ENCODE data around the gene ZNF217.
A peak's percentile ranks its signal among the peaks of the same experiment; 100 is the strongest.
"Not testable (repeated sequence)": the region's sequence is repeated elsewhere in the genome, so short reads cannot be mapped to it uniquely, and the experiment has no call there.

The ZNF217 gene

DNA sequence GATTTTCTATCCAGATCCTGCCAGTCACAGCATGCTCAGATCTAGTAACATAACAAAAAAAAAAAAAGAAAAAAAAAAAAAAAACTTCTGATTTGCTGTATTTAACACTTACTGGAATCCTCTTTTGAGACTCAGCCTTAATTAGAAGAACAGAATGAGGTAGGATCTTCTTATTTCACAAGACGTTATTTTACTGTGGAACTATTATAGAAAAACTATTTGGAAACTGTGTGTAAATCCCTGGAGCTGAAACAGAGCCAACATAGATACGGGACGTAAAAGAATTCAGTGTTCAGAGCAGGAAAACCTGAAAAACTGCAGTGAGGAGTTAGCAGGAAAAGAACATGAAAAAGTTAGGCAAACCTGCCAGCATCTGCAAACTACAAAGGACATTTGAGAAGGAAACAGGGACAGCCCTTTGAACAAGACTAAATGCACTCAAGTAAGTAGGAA is 3.4 kb upstream of the ZNF217 start:
- DNase-seq, result peak; percentile 50

GRCh38 chr20:53596189-53597001 is 2.8 kb upstream of the ZNF217 start:
- peak; percentile 57 for DNase-seq

- not testable (repeated sequence) for DNase-seq
Measured at GRCh38 chr20:53595742-53596141, 2.1 kb upstream of the ZNF217 start.

- DNase-seq, result no peak
Measured at GRCh38 chr20:53595018-53595378, 1.4 kb upstream of the ZNF217 start.

GRCh38 chr20:53594068-53595017 is 704 bp upstream of the ZNF217 start:
- DNase-seq, result peak; percentile 94

DNA sequence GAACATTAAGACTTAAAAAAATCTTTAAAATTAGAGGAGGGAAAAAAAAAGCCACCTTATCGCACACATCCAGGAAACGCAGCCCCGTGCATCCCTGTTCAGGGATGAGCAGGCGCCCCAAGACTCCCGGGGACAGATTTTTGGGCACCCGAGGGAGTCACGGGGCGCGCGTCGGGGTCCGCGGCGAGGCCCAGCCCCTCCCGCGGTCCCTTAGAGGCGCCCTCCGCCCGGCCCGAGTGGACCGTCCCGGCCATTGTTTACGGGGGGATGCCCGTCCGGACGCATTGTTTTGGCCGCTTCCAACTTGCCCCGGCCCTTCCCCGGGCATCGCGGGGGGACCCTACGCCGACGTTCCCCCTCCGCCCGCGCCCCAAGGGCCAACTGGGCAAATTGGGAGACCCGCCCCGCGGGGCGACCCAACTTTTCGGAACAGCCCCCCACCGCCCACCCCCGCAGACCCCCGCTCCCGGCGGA is 610 bp downstream of the ZNF217 start:
- no peak for DNase-seq

- peak; percentile 59 for DNase-seq
Measured at GRCh38 chr20:53592454-53592991, 1.1 kb downstream of the ZNF217 start.

GRCh38 chr20:53591941-53592441 is 1.6 kb downstream of the ZNF217 start:
- DNase-seq, result not testable (repeated sequence)

DNA sequence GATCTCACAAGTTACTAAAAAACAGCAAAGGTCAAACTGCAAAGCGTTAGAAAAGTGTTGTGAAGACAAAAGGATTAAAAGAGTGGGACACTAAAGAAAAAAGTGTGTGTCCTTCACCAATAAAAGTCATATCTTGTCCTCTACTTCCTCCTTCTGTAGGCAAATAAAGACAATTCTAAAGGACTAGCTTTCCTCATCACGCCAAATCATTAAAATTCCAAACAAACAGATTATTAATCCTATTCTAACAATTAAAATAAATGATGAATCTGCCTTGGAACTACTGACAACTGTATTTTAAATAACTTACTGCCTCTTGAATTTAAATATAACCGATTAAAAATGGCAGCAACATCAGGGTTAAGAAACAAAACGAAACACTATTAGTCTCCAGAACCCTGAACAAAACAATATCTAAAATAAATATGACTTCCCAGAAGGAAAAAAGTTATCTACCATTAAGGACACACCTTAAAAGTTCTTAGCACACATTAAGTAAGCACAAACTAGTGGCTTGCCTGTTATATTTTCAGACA is 2.4 kb downstream of the ZNF217 start:
- not testable (repeated sequence) for DNase-seq

GRCh38 chr20:53590608-53591007 is 3.0 kb downstream of the ZNF217 start:
- DNase-seq, result not testable (repeated sequence)

DNA sequence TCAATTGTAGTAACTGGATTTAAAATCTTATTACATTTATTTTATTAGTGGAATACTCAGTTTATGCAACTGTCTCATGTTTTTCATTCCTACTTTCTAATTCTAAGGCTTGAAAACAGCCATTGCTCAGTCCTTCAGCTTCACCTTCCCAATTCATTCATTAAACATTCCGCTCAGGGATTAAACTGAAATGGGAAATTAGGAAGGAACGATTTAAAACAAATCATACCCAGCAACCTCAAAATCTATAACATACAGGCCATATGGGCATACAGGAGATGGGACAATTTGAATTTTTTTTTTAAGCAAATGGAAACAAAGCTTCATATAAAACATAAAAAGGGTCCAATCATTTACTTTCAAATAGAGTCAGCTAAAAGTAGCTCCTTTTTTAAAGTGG is 3.5 kb downstream of the ZNF217 start:
- DNase-seq, result not testable (repeated sequence)

DNA sequence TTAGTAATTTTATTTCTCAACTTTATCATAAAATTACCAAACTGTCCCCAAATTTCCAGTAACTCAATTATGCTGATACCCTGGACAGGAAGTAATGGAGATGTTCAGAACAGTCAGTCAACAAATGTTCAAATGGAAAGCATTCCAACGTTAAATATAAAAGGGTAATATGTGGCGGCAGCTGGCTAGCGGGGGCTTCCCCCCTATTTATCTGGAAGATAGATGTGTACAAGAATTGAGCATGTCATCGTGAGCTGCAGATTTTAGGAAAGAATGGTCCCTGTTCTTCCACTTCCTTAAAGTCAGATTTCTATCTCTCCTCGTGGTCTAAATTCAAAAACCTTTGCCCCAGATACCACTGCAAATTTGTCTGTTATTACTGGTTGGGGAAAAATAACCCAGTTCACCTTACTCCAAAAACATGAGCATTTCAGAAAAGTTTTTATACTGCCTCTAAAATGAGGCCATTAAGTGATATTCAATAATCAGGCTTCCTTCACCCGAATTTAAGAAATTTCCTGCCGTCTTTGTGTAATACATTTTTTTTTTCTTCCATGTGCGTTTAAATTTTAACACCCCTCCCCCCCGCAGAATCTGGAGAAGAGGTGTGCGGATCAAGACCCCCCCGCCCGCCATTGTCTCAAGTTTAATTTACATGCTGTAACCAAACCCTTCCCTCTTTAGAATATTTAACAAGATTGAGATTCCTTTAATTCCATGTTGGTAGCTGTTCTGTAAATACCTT is 4.1 kb downstream of the ZNF217 start:
- not testable (repeated sequence) for DNase-seq

GRCh38 chr20:53587157-53587703 is 6.4 kb downstream of the ZNF217 start:
- not testable (repeated sequence) for DNase-seq

DNA sequence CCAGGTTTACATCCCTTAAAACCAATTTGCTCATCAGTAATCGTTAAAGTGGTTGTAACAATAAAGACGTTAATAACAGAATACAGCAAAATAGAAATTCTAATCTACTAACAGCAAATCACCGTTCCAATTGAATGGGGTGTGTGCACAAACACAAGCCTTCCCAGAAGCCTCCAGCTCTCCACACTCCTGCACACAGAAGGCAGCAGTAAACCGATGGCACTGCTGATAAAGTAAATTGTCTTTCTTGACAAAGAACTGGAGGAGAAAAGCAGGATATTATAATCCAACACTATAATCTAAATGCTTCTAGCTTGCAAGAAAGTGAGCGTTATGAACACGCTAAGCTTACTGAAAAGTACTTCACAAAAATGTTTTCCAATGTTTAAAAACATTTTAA is 7.0 kb downstream of the ZNF217 start:
- no peak for DNase-seq

DNA sequence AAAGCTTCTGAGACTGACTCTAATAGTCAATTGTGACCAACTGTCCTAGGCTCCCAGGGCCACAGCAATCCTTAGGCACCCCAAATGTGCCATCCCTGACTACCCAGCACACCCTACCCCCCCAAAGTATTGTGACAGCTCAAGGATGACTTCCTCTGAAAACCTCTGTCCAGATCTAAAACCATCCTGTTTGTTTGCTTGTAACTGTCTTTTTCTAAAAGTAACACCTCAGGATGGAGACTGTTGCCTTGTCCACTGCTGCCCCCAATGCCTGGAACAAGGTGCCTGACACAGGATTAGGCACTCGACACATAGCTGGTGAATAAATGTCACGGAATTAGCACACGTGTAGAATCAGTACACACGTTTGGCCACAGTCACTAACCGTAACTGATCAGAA is 7.7 kb downstream of the ZNF217 start:
- DNase-seq, result not testable (repeated sequence)

DNA sequence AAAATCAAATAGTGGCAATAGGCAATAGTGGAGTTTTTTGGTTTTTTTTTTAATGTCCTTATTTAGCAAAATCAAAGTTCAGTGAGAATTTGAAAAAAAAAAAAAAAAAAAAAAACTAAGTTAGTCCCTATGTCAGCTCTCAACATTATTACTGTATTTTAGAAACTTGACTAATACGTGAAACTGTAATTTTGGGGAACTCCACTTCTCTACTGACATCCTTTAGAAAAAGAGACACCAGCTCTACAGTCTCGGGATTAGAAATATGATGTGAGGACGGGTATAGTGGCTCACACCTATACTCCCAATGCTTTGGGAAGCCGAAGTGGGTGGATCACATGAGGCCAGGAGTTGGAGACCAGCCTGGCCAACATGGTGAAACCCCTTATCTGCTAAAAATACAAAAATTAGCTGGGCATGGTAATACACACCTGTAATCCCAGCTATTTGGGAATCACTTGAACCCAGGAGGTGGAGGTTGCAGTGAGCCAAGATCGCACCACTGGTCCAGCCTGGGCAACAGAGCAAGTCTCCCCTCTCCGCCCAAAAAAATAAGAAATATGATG is 8.6 kb downstream of the ZNF217 start:
- DNase-seq, result not testable (repeated sequence)

DNA sequence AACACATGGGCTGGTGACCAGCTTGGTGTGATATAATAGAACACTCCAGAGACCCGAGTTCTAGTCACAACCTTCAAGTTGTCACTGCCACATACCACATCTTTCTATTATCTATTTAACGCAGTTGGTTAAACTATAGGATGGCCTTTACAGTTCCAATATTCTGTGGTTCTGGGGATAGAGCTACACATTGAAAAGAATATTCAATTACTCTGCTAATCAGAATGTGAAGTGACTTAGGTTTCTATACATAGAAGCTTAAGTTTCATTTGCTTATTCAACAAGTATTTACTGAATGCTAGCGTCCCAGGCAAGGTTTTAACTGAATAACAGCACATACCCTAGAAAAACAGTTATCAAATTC is 9.1 kb downstream of the ZNF217 start:
- DNase-seq, result not testable (repeated sequence)

- not testable (repeated sequence) for DNase-seq
Measured at GRCh38 chr20:53583660-53584549, 9.7 kb downstream of the ZNF217 start.

DNA sequence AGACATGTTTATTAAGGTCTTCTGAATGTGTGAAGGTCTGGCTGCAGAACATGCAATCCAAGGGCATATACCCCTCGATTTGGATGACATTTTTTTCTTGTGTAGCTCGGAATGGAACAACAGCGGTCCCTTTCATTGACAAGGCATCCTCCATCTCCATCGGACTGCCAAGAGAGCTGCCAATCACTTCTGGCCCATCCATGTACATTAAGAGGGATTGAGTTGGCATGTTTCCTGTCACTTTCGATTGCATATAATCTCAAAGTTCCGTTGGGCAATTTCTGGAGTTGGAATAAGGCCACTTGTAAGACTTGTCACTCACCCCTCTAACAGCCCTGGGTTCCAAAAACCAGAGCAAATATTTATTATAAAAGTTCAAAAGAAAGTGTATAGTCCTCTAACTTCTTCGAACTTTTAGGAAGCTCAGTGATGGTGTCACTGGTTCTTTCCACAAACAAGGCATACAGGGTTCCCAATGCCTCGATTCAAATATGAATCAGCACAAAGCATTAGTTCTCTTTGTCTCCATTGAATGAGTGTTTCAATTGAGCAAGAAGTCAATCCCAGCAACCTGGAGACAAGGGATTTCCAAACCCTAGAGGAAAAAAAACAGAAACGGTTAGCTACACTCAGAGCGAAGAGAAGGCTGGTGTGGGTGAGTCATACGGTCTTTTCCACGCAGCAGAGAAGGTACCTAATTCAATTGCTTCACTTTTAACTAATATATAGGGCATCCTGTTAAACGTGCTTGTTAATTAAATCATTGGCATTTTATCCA is 10.9 kb downstream of the ZNF217 start:
- DNase-seq, result peak; percentile 90

GRCh38 chr20:53582251-53582570 is 11.4 kb downstream of the ZNF217 start:
- DNase-seq, result no peak

All from fibroblast of skin of right quadriceps (primary cell).